Activated gamma-delta T cell treated with anti-CD3 and anti-CD28 coated beads, Interleukin-2, amount 50 U/mL, for 16 hours (primary cell): ENCODE results near the gene RNF224.

Experiments
- DNase-seq: peaks from one replicate; pipeline ENCODE4 v3.0.0-alpha.2; 2020; ENCODE audit warnings: low read depth

Gene RNF224

DNA sequence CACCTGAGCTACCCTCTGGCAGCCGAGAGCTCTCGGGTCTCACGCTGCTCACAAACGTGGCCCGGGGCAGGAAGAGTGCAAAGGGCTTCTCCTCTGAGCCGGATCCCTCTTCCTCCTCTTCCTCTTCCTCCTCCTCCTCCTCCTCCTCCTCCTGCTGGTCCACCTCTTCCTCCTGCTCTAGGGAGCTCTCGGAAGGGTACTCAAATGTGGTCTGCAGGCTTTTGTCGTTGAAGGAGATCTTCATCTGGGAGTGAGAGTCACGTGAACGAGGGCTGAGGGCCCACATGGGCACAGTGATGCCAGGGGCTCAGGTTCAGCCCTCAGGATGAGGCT, 34.9 kb upstream of the RNF224 start:
- no peak for DNase-seq

DNA sequence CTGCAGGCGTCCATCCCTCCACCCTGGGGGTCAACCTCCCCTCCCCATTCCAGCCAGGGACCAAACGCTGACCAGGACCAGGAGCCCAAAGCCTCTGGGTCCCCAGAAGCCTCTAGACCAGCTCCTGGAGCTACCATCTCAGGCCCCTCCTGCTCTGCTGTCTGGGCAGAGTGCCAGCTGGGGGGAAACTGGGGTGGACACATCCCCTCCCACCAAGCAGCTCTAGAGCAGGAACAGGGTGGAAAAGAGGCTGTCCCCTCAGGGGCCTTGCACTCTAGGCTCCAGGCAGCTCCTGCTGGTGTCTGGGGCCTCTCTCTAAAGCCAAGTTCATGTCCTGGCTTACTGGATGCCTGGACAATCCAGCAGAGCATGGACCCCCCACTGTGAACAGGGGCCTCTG, 34.4 kb upstream of the RNF224 start:
- DNase-seq = no peak

GRCh38 chr9:137193771-137194170, 33.5 kb upstream of the RNF224 start:
- DNase-seq = no peak

DNA sequence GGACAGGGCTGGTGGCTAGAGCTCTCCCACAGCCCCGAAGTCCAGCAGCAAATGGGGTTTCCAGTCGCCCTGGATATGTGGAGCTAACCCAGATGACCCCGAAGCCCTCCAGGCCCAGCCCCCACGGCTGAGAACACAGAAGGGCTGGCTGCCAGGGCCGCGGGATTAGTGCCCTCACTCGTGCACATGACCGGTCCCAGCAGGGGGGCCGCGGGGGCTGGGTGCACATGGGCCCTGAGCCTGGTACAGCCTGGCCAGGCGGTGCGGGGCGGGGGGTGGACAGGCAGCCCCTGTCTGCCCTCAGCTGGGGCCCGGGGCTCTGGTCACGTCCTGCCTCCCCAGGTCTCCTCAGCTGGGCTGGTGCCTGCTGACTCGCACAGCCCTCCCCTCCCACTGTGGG, 32.9 kb upstream of the RNF224 start:
- no peak for DNase-seq

GRCh38 chr9:137194909-137195308, 32.4 kb upstream of the RNF224 start:
- no peak for DNase-seq

DNA sequence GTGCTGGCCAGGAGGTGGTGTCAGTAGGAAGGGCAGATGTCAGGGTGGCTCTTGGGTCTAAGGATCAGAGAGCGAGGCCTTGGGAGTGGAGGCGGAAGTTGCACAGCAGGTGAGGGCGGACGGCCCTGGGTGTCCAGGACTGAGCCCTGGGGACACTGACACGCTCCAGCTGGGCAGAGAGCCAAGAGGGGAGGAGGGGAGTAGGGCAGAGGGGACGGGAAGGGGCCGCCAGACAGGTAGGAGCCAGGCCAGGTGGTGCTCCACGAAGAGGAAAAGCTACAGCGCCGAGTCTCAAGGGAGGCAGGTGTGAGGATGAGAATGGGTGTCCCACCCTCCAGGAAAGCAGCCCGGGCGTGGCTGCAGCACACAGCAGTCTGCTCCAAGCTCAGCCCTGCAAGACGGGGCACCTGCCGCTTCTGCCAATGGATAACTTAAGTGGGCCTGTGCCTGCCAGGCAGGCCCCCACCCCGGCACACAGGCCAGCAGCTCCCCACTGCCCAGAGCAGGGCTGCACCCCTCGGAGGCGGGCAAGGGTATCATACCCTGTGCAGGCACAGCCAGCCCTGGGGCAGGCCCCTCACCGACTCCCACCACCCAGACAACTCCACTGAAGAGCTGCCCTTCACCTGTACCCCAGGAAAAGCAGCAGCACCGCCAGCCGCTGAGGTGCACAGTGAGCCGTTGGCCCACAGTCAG, 31.6 kb upstream of the RNF224 start:
- DNase-seq = no peak

DNA sequence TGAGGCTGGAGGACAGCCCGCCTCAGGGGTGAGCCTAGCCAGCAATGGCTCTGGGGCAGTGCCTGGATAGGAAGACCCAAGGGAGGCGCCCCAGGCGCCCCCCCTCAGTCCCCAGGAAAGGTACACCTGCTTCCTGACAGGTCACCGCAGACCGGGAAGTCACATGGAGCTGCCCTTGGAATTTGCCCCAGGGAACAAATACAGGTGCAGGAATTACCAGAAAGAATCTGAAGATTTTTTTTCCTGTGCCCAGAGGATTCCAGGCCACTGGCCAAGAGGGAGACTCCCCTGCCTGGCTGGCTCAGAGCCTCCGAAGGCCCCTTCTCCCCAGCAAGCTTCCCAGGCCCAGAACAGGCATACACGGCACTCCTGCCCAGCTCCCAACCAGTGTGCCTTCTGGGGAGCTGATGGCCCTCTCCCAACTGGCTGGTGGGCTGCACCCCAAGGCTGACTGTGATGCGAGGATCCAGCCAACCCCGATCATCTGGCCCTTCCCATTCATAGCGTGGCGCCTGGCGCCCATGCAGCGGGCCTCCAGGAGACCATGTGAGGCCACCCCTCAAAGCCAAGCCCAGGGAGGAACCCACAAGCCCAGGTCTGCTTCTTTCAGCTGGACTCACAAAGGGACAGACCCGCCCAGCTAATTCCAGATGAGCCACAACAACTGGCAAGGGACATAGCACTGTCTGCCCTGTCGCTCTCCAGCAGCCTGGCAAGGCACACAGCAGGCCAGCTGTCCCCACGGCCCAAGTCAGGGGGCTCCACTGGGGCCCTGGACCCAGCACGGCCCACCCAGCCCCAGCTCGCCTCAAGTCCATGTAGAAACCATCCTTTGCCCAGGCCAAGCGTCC, 29.0 kb upstream of the RNF224 start:
- no peak for DNase-seq

GRCh38 chr9:137198902-137199283, 28.4 kb upstream of the RNF224 start:
- no peak for DNase-seq

DNA sequence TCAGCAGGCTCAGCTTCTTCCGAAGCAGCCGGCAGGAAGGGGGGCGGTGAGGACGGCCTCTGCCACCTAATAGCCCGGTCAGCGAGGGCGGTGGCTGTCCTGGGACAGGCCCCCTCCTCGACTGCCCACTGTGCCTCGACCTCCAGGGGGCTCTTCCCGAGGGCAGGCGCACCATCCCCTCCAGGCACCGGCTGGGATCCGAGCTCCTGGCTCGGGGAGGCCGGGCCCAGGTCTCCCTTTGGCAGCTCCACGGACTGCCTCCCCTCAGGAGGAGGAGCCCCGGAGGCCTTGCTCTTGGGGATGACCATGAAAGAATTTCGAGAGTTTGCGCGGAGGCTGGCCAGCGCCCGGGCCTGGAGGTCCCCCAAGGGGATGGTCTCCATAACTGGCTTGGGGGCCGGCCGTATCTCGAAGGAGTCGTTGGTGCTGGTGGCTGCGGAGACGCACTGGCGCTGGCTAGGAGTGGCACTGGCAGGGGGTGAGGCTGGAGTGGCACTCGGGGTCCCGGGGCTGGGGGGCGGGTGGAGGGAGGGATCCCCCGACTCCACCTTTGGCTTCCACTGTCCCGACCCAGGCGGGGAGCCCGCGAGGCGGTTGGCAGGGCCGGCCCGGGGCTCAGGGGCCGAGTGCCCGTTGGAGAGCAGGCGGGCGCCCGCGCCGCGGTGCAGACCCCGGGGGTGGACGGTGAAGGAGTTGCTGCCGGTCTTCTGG, 27.7 kb upstream of the RNF224 start:
- no peak for DNase-seq

- DNase-seq = peak; percentile 99
These were observed 26.7 kb upstream of the RNF224 start, which contains the start of gene TPRN for GRCh38 chr9:137200311-137201204. Gene TPRN (minus strand): TSS chr9:137200741. CDS start chr9:137200711, 30 bp downstream.

- DNase-seq = no peak
These were observed 26.0 kb upstream of the RNF224 start for GRCh38 chr9:137201205-137201868.

DNA sequence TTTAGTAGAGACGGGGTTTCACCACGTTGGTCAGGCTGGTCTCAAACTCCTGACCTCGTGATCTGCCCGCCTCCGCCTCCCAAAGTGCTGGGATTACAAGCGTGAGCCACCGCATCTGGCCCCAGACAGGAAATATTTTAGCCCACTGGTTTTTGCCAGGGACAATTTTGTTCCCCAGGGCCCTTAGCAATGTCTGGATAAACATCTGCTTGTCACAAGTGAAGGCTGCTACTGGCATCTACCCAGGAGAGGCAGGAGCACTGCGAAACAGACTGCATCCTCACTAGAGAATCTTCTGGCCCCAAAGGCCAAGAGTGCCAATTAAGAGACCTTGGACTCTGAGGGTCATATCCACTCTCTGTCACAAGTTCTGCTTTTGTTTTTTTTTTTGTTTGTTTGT, 24.3 kb upstream of the RNF224 start:
- no peak for DNase-seq

DNA sequence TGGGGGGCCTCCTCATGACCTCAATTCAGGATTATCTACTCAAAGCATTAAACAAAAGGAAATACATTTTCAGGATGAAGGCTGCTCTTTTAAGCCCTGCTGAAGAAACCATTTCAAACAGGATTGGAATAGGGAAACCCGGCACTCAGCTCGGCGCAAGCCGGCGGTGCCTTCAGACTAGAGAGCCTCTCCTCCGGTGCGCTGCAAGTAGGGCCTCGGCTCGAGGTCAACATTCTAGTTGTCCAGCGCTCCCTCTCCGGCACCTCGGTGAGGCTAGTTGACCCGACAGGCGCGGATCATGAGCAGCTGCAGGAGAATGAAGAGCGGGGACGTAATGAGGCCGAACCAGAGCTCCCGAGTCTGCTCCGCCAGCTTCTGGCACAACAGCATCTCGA, 22.6 kb upstream of the RNF224 start:
- DNase-seq = no peak

- peak; percentile 91 for DNase-seq
These were observed 21.9 kb upstream of the RNF224 start, which contains the start of the genes NDOR1 and TMEM203 for GRCh38 chr9:137205126-137206069. Gene NDOR1 (plus strand): TSS chr9:137205700. CDS start chr9:137205778, 78 bp downstream. Gene TMEM203 (minus strand): TSS chr9:137205648. CDS start chr9:137205414, 234 bp downstream.

DNA sequence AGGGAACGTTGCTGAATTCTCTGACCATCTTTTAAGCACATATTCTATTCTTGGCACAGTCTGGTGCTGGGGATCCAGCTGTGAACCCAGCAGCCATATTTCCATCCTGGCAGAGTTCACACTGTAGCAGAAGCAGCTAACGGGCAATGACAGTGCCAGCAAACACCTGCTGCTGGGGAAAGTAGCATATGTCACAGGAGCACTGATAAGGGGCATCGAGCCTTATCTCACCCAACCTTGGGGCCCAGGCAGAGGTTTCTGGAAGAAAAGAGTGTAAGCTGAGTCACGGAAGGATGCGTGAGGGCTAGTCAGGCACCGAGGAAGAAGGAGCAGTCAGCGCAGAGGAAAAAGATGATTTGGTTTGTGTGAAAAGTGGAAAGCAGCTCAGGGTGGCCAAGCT, 20.7 kb upstream of the RNF224 start:
- no peak for DNase-seq

DNA sequence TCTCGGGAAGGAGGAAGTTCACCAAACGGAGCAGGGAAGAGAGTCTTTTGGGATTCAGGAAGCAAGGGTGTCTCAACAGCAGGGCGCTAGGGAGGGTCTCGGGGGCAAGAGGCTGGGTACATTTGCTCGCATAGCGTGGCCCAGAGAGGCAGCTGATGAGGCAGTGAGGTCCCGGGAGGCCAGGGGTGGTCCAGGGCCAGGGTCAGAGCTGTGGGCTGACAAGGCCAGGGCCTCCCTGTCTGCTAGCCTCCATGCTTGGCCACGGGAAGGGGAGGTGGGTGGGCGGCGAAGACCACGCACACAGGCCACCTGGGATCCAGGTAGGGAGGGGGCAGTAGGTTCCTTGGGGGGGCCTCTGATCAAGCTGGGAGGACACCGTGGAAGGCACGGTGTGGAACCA, 15.8 kb upstream of the RNF224 start:
- no peak for DNase-seq

GRCh38 chr9:137212520-137212919, 14.8 kb upstream of the RNF224 start:
- DNase-seq = no peak

DNA sequence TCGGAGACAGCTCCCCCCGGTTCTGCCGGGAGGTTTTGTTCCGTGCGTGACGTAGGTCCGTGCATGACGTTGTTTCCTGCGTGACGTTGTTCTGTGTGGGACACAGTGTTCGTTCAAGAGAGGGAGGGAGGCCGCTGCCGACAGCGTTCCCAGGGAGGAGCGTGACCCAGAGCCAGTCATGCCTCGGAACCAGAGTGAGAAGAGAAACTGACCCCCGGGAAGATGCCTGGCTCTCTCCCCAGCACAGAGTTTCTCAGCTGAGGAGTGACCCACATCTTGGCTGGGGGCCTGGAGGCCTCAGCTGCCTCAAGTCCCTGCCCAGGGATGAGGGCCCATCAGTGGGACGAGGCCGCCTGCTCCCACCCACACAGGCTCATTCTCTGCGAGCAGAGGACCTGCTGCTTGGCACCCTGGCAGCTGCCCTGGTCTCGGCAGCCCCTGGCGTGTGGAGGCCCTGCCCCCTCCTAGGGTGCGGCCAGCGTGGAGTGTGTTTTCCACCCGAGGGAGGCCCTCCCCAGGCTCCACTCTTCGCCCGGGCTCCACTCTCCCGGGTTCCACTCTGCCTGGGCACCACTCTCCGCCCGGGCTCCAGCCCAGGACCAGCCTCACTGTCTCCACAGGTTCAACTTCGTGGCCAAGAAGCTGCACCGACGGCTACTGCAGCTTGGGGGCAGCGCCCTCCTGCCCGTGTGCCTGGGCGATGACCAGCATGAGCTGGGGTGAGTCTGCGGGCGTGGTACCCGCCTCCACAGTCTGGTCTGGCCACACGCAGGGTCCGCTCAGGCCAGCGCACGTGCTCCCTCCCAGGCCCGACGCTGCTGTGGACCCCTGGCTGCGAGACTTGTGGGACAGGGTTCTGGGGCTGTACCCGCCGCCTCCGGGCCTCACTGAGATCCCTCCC, 13.9 kb upstream of the RNF224 start:
- DNase-seq = no peak

DNA sequence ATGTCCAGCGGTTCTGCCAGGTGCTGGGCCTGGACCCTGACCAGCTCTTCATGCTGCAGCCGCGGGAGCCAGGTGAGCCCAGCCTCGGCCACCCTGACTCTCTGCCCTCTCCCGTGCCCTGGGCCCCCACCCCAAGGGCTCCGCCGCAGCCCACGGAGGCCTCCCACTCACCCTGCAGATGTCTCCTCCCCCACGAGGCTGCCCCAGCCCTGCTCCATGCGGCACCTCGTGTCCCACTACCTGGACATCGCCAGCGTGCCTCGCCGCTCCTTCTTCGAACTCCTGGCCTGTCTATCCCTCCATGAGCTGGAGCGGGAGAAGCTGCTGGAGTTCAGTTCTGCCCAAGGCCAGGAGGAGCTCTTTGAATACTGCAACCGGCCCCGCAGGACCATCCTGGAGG, 12.7 kb upstream of the RNF224 start:
- DNase-seq = no peak
